Fibroblast of the conjunctiva (primary cell): ENCODE data around the gene ZFYVE26.
"Not testable (repeated sequence)": the region's sequence is repeated elsewhere in the genome, so short reads cannot be mapped to it uniquely, and the experiment has no call there.

Source experiments
- DNase-seq: peaks from one replicate; pipeline ENCODE4 v3.0.0-alpha.2; 2010; ENCODE audit warnings: low read depth

Gene ZFYVE26

DNA sequence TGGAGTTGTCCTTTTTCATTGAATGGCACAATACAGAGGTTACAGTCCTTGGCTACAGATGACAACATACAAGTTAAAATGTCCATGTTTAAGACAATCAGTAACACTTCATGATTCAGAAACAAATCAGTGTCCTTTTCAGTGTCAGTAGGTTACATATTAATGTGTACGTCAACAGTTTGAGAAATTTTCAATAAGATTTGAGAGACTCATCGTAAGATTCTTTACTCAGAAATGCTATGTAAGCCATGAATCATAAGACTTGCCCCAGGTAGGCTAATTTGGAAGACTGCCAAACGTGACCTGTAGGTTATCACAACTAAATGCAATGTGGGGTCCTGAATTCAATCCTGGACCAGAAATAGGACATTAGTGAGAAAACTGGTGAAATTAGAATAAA, 111.2 kb downstream of the ZFYVE26 start:
- DNase-seq, result no peak

GRCh38 chr14:67704484-67705089, 111.8 kb downstream of the ZFYVE26 start:
- peak; percentile 35 for DNase-seq

DNA sequence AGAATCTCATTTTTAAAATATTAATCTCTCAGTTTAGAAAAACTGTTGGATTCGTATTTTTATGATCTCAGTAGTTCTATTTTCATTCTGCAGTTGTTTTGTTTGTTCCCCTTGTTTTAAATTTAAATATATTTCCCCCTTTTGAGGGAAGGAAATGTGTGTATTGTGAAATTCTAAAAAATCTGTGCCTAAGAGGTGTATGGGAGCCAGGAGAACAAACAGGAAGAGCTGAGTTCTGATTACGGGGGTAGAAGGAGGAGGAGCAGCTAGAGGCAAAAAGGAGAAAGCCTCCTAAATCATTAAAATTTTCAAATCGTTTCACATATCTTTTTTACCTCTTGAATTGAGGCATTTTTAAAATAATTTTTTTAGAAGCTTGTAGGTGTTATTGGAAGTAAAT, 112.4 kb downstream of the ZFYVE26 start:
- no peak for DNase-seq

- not testable (repeated sequence) for DNase-seq
Observed at GRCh38 chr14:67701492-67701891, 114.9 kb downstream of the ZFYVE26 start, which contains the start of gene RDH12. Gene RDH12 (plus strand): TSS chr14:67701886. CDS start chr14:67722643, 20,757 bp downstream.

DNA sequence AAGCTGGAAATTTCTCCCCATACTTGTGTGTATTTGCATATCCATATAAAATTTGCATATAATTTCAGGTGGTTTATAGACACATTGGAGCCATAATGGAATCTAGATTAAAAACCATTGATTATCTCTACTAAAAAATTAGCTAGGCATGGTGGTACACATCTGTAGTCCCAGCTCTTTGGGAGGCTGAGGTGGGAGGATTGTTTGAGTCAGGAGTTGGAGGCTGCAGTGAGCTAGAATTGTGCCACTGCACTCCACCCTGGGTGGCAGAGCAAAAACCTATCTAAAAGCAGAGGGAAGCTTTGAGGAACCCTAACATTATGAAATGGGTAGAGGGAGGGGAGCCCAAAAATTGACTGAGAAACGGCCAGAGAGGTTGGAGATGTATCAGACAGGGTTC, 118.2 kb downstream of the ZFYVE26 start:
- no peak for DNase-seq

DNA sequence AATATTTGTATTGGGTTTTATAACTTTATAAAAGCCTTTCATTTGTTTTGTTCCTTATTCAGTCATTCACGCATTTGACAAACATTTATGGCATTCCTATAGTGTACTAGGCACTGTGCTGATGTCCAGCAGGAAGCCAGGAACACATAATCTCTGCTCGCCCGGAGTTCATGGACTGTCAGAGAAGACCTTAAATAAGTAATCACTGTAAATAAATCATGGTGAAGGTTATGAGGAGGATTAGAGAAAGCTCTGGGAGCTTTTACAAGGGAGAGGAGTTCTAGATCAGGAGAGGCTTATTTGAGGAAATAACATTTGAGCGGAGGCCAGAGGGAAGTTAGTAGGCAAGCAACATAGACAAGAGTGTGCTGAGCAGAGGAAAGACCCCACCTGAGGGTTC, 119.4 kb downstream of the ZFYVE26 start:
- DNase-seq, result no peak
